NCI-H1105 (cell line): ENCODE measurements around the gene SMC6.

Experiments
- DNase-seq: peaks from one replicate; lab custom pipeline; 2025; lab: John Stamatoyannopoulos, UW

The SMC6 gene

DNA sequence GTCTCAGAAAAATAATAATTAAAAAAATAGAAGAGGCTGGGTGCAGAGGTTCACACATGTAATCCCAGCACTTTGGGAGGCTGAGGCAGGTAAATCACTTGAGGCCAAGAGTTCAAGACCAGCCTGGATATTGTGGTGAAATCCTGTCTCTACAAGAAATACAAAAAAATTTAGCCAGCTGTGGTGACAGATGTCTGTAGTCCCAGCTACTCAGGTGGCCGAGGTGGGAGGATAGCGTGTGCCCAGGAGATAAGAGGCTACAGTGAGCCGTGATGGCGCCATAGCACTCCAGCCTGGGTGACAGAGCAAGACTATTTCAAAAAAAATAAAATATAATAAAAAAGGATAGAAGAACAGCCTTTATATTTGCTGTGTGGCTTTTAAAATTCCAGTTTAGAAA is 35.9 kb downstream of the SMC6 start:
- no peak for DNase-seq

DNA sequence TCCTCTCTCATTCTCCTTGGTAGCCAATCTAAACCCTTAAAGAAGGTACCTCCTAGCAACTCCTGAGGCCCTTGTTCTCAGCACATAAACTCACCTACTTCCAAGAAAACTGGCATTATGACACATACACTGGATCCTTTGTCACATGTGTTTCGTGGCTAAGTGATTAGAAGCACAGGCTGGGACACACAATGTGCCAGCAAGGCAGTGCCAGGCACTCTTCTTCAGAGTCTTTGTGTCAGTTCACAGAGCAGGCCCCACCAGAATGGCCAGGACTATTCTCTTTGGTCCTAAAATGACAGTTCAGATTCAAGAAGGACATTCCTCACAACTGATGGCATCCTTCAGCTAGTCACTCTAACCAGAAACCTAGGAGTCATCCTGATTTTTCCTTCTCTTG is 40.3 kb downstream of the SMC6 start:
- no peak for DNase-seq

DNA sequence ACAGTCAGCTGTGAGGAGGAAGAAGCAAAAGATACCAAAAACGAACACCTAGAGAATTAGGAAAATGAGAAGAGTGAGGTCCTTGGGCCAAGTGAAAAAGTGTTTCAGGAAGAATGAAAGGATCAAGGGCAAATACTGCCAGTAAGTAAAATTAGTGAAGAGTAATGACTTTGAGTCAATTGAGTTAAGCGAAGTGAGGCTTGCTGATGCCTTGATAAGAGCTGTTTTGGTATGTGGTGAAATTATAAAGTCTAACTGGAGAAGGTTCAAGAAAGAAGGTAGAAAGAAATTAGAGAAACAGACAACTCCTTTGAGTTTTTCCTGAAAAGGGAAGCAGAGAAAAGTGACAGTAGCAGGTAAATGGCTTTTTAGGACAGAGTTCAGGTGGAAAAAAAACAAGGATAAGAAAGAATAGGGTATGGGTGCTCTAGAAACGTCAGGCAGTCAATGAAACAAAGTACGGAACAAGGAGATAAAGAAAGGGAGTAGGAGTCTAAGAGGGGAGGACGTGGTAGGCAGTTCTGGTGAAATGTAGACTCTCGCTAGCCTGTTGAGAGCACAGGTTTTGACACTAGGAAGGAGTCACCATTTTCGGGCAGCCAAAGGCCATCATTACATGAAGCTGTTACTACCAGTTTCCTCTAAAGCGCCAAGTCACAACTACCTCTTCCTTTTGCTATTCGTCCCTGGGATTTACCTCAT is 42.9 kb downstream of the SMC6 start:
- no peak for DNase-seq

DNA sequence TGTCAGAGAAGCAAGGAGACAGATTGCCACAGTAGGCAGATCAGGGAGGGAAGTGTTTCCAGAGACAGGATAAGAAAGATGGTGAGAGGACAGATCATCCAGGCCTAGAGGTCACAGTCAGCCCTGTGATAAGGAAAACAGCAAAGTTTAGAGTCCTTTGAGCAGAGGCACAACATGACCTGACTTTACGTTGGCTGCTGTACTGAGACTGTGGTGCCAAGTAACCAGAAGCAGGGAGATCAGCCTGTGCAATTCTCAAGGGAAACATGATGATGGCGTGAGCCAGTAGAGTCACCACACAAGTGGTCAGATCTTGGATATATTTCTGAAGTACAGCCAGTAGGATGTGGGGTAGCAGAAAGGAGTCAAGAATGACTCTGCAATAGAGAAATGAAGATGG is 43.7 kb downstream of the SMC6 start:
- no peak for DNase-seq

DNA sequence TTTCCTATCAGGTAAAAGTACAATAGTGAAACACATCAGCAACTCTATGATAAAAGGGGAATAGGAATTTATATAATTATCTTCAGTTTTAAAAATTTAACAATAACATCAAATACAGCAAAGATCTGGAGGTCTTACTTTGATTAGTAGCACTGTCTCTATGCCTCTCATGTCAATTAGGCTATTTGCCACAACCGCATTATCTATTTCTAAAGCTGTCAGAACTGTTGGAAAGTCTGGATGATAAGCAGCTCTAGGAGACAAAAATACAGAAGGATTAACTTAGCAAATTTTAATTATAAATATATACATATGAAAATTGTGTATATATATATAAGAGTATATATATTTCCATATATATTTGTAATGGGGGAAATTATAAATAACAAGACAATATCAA is 45.1 kb downstream of the SMC6 start:
- no peak for DNase-seq

GRCh38 chr2:17706845-17707244 is 46.8 kb downstream of the SMC6 start:
- DNase-seq: no peak

GRCh38 chr2:17690776-17691175 is 62.8 kb downstream of the SMC6 start:
- no peak for DNase-seq

- DNase-seq: no peak
Measured at GRCh38 chr2:17689010-17689409, 64.6 kb downstream of the SMC6 start.

- DNase-seq: no peak
Measured at GRCh38 chr2:17688600-17688999, 65.0 kb downstream of the SMC6 start.

- DNase-seq: no peak
Measured at GRCh38 chr2:17683981-17684380, 69.6 kb downstream of the SMC6 start.

DNA sequence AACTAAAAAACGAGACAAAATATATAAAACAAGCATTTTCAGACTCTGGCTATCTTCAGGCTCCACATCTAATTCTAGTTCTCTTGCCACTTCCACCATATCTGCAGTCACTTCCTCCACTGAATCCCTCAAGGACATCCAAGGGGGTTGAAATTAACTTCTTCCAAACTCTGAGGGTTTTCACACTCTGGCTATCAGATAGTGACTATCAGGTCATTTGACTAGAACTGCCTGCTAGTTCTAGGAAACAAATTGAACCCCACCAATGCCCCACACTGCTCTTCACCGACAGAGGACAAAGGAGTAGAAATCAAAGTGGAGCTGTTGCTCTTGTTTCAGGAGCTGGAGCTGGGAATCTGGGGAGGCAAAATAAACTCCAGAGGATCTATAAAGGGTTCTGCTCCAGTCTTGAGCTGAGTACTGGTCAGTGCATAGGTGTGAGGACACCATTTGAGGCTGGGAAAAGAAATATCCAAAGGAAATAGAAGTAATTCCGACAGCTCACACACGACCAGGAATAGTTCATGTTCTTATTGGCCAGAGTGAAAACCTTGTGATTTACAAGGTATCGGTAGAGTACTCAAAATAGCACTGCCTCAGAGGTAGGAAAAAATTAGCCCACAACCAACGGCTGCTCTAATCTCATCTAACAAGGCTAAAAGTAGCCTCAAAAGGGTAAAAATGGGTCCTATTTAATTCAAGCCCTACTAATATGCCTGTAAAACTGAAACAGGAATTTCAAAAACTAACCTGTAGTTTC is 71.3 kb downstream of the SMC6 start:
- no peak for DNase-seq

- DNase-seq: no peak
Measured at GRCh38 chr2:17680119-17680518, 73.5 kb downstream of the SMC6 start.

- no peak for DNase-seq
Measured at GRCh38 chr2:17674817-17675216, 78.8 kb downstream of the SMC6 start.

- no peak for DNase-seq
Measured at GRCh38 chr2:17672583-17673317, 80.9 kb downstream of the SMC6 start.

- no peak for DNase-seq
Measured at GRCh38 chr2:17667898-17668297, 85.7 kb downstream of the SMC6 start.

- no peak for DNase-seq
Measured at GRCh38 chr2:17664534-17664933, 89.1 kb downstream of the SMC6 start.

DNA sequence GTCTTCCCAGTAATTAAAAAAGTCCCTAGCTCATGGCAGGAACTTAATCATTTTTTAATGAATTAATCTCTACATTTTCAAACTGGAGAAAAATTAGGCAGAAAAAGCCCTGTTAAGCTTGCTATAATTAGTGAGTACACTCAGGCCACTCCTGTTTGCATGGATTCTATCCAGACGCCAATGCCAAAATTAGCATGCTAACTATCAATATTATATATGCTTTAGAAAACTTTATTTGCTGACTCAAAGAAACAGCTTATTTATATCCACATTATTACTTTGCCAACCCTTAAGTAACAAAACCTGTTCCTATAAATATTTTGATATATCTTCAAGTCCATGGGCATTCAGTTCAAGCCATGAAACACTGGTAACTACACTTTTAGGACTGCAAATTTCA is 90.9 kb downstream of the SMC6 start:
- DNase-seq: no peak

DNA sequence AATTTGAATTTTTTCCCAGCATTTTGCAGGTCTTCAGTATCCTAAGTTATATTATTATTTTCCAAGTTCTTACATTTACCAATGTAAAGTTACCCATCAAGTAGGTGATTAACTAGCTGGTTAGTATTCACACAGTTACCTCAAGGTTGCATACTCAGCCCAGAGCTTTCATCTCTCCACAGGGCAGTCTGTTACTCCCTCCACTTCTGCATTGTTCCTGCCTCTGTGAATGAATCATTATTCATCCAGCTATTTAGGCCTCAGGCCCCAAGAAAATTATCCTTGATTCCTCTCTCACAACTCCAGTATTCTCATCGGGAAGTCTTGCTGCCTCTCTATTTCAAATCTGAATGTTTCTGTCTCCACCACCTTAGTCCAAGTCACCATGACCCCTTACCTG is 92.2 kb downstream of the SMC6 start:
- no peak for DNase-seq

- DNase-seq: no peak
Measured at GRCh38 chr2:17660219-17660618, 93.4 kb downstream of the SMC6 start.

GRCh38 chr2:17658251-17658843 is 95.3 kb downstream of the SMC6 start:
- no peak for DNase-seq

- no peak for DNase-seq
Measured at GRCh38 chr2:17657759-17658158, 95.9 kb downstream of the SMC6 start.

GRCh38 chr2:17652681-17653394 is 100.8 kb downstream of the SMC6 start:
- no peak for DNase-seq
